Cardiac fibroblast (primary cell): ENCODE measurements around the gene NAV2.

ENCODE experiments used
- DNase-seq, 2 donors: peaks; one replicate each; pipeline versions ENCODE4 v3.0.0 to v3.0.0-alpha.2; 2010; ENCODE audit warnings: low read depth in 2 of 2
- H3K4me3 ChIP-seq, 2 donors: replicated peaks in 1 of 2; 1 replicate in 1 of 2; 2 replicates in 1 of 2; pipeline ENCODE4 v1.5.1; 2011; ENCODE audit warnings: low read depth in 2 of 2, low read length in 2 of 2, mild to moderate bottlenecking in 2 of 2, moderate library complexity in 1 of 2
- TF ChIP-seq, protein P1 (sequence below): IDR thresholded peaks from one replicate; pipeline ENCODE4 v1.5.1; 2011; ENCODE audit warnings: low read depth, mild to moderate bottlenecking, low read length, inconsistent platforms

NAV2 gene

DNA sequence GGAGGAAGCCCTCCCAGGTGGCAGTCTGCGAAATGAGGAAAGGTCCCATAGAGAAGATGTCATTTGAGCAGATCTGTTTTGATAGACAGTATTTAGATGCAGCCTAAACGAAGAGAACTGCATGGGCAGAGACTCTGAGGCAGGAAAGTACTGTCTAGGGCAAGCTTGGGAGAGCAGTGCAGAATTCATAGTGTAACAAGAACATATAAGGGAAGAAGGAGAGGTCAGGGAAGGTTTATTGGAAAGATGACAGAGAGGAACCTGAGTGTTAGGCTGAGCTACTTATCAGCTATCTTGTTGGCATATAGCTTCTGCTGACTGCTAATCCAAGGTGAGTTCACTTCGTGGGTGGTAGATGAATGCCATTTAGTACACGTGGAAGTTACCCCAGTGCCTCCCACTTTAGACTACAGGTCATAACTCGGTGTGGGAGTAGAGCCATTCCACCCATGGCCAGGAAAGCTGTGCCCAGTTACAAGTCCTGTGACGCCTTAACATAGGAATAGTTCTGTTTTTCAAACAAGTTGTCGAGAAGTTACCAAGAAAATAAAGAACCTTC lies 348.1 kb downstream of the NAV2 start:
- DNase-seq = no peak
- TF ChIP-seq, protein P1, sequence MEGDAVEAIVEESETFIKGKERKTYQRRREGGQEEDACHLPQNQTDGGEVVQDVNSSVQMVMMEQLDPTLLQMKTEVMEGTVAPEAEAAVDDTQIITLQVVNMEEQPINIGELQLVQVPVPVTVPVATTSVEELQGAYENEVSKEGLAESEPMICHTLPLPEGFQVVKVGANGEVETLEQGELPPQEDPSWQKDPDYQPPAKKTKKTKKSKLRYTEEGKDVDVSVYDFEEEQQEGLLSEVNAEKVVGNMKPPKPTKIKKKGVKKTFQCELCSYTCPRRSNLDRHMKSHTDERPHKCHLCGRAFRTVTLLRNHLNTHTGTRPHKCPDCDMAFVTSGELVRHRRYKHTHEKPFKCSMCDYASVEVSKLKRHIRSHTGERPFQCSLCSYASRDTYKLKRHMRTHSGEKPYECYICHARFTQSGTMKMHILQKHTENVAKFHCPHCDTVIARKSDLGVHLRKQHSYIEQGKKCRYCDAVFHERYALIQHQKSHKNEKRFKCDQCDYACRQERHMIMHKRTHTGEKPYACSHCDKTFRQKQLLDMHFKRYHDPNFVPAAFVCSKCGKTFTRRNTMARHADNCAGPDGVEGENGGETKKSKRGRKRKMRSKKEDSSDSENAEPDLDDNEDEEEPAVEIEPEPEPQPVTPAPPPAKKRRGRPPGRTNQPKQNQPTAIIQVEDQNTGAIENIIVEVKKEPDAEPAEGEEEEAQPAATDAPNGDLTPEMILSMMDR = no peak

DNA sequence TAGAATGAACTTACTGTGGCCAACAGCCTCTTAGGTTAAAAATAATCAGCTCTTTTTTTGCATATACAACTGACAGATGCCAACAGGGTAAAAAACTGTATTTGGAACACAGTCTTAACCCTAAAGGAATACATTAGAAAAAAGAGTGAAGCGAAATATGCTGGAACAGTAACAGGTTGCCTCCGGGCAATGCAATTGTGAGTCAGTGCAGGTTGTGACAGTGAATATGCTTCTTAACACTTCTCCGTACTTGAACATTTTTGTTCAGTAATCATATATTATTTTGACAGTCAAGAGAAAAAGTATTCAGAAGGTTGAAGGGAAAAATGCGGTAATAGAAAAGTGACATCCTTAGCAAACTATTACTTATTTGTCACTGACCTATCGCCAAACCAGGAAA lies 349.1 kb downstream of the NAV2 start:
- no peak for DNase-seq
- H3K4me3 ChIP-seq = no peak overlapping the region
- TF ChIP-seq, protein P1 = no peak

More for the DNA sequence above, 348.1 kb downstream of the NAV2 start:
- H3K4me3 ChIP-seq = no peak overlapping the region

DNA sequence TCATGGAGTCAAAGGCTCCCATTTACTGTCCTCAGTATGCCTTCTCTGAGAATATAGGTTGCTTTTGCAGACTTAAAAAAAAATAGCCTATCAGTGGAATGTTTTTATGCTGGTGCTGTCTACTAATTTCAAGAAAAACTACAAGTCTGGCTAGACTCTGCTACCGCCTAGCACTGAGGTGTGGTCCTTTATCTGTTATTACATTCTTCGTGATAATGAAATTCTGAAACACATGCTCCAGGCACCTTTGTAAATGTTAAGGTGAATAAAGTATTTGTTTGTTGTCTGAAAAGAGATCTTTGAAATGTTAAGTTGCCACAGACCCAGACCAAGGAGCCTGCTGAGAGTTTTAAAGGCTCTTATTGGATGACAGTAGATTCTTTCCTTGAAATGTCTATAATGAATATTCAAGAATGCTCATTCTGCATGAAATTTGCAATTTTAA lies 352.3 kb downstream of the NAV2 start:
- H3K4me3 ChIP-seq = no peak overlapping the region
- TF ChIP-seq, protein P1 = no peak
- no peak for DNase-seq

DNA sequence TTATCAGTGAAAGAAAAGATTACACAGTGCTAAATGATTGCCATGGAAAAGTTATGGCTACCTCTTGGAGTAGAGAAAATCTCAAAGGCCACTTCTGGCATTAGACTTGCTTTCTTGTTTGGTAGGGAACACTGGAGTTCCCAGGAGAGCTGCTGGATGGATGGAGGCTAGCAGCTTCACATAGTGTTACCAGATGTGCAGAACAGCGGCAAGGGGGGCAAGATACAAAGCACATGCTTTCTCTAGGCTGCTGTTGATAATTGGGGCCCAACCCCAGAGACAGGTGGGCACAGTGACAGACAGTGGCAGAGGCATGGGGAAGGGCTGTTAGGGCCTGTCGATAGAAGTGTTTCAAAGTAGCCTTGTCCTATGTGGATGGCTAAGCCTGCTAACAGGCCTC lies 352.8 kb downstream of the NAV2 start:
- DNase-seq = no peak
- TF ChIP-seq, protein P1 = no peak
- H3K4me3 ChIP-seq = no peak overlapping the region

DNA sequence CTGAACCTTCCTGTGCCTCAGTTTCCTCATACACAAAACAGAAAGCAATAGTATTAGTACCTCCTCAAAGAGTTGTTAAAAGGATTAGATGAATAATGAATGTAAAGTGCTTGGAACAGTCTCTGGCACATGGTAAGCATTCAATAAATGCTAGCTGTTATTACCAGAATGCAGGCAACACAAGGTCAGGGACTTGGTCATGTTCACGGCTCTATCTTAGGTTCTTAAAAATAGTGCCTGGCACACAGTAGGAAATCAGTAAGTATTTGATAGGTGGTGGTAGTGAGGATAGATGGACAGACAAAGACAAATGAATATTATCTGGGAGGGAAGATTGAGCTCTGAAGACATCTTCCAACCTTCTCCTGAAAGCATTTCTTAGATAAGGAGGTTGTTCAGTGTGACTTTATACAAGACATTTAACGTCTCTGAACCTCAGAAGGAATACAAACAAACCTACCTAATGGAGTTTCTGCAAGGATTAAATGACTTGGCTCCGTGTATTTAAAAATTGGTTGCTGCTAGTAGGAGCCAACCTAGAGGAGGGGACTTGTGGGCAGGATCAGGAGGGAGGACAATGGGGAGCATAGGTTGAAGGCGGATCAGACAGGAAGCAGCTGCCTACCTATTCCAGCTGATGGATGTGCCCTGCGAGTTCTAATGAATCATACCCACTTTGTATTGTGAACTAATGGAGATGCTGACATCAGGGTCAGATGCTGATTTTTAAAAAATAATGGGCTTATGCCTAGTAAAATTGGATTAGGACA lies 353.6 kb downstream of the NAV2 start:
- no peak overlapping the region for H3K4me3 ChIP-seq
- no peak for DNase-seq
- TF ChIP-seq, protein P1 = no peak

DNA sequence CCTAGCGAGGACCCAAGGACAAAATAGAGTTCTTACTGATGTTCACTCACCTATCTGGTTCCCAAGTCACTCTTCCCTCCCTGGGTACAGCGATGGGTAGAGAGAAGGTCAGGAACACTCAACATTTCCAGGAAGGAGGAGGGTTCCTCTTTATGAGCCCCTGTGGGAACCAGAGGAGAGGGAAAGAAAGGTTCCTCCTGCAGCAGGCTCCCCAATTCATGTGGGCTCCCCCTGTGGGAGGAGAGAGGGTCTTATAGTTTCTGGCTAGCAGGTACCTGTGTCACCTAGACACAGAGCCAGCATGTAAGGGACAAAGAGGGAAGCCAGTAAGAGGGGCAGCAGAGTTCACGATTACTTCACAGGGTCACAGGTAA lies 354.1 kb downstream of the NAV2 start:
- no peak overlapping the region for H3K4me3 ChIP-seq
- TF ChIP-seq, protein P1 = no peak
- DNase-seq = no peak
